Hepatocyte (in vitro differentiated cells): ENCODE results near the gene PDE7B. TPM values are rescaled to one million over a fixed set of nuclear protein-coding genes. Genes with fewer than 3 reads are reported as not detected.

Source experiments
- DNase-seq: peaks from one replicate; pipeline ENCODE4 v3.0.0-alpha.2; 2016; ENCODE audit warnings: low spot score
- H2AFZ ChIP-seq: fragments of 200-600 bp; sonication (generic); 2 replicates; pipeline ENCODE4 v1.6.0; 2016; ENCODE audit warnings: antibody characterized with exemption, mild to moderate bottlenecking
- H3K27ac ChIP-seq: fragments of 200-600 bp; sonication (generic); 2 replicates; pipeline ENCODE4 v1.5.1; 2016; ENCODE audit warnings: mild to moderate bottlenecking
- H3K27me3 ChIP-seq: fragments of 200-600 bp; sonication (generic); 2 replicates; pipeline ENCODE4 v1.6.1; 2016
- H3K36me3 ChIP-seq: fragments of 200-600 bp; sonication (generic); replicated peaks from 2 replicates; pipeline ENCODE4 v1.5.1; 2016; ENCODE audit warnings: low read depth; ENCODE audit not compliant: insufficient read depth
- H3K4me1 ChIP-seq: fragments of 200-600 bp; sonication (generic); 2 replicates; pipeline ENCODE4 v1.5.1; 2016; ENCODE audit warnings: mild to moderate bottlenecking, moderate library complexity; ENCODE audit not compliant: insufficient read depth
- H3K4me2 ChIP-seq: fragments of 200-600 bp; sonication (generic); 2 replicates; pipeline ENCODE4 v1.6.0; 2016
- H3K4me3 ChIP-seq: fragments of 200-600 bp; sonication (generic); 2 replicates; pipeline ENCODE4 v1.5.1; 2016; ENCODE audit warnings: mild to moderate bottlenecking
- H3K79me2 ChIP-seq: fragments of 200-600 bp; sonication (generic); 2 replicates; pipeline ENCODE4 v1.6.0; 2017; ENCODE audit warnings: mild to moderate bottlenecking
- H3K9me2 ChIP-seq: fragments of 200-600 bp; sonication (generic); replicated peaks from 2 replicates; pipeline ENCODE4 v1.6.0; 2017; ENCODE audit warnings: mild to moderate bottlenecking; ENCODE audit not compliant: insufficient read depth
- H3K9me3 ChIP-seq: fragments of 200-600 bp; sonication (generic); 2 replicates; pipeline ENCODE4 v1.5.1; 2016; ENCODE audit warnings: low read depth, mild to moderate bottlenecking
- H4K20me1 ChIP-seq: fragments of 200-600 bp; sonication (generic); 2 replicates; pipeline ENCODE4 v1.6.0; 2016; ENCODE audit warnings: mild to moderate bottlenecking; ENCODE audit not compliant: insufficient read depth, poor library complexity, severe bottlenecking
- CTCF ChIP-seq: fragments of 200-600 bp; sonication (generic); IDR thresholded peaks from 2 replicates; pipeline ENCODE4 v1.5.1; 2016; ENCODE audit warnings: antibody characterized with exemption, mild to moderate bottlenecking; ENCODE audit not compliant: poor library complexity
- EZH2 ChIP-seq: fragments of 200-600 bp; sonication (generic); IDR thresholded peaks from 2 replicates; pipeline ENCODE4 v1.6.1; 2016; ENCODE audit warnings: antibody characterized with exemption, mild to moderate bottlenecking, borderline replicate concordance
- EZH2phosphoT487 ChIP-seq: fragments of 200-600 bp; sonication (generic); IDR thresholded peaks from one replicate; pipeline ENCODE4 v1.6.1; 2018; ENCODE audit warnings: antibody characterized with exemption, mild to moderate bottlenecking, low read depth, moderate library complexity; ENCODE audit not compliant: unreplicated experiment, severe bottlenecking
- WGBS: methylation state at CpG from one replicate; pipeline ENCODE4 v1.1.6; 2016; ENCODE audit warnings: low lambda C conversion rate; ENCODE audit errors: missing lambda C conversion rate; 5-methylcytosine and 5-hydroxymethylcytosine counted together
- polyA plus RNA-seq: library from polyadenylated mRNA; unstranded; fragments of >200 nt; fragmentation: Nextera tagmentation; extraction: Ambion mirVana; gene quantifications from 2 replicates; pipeline ENCODE4 v1.2.1, GENCODE V29; 2016
- total RNA-seq: library from RNA; depleted of rRNA; stranded (reverse); fragments of >200 nt; gene quantifications from 2 replicates; pipeline ENCODE4 v1.2.3, GENCODE V29; 2014

PDE7B gene
- total and polyA plus RNA-seq, 2 experiments from 2014 or later: 3.4 to 7.2 TPM

GRCh38 chr6:136180704-136181511 lies 329.4 kb downstream of the PDE7B start:
- H3K27ac ChIP-seq: no peak overlapping the region
- H2AFZ ChIP-seq: no peak overlapping the region
- no peaks in the 10 kb centered on the region for H3K79me2 ChIP-seq
- H3K27me3 ChIP-seq: no peaks in the 10 kb centered on the region
- no peak overlapping the region for H3K4me3 ChIP-seq
- no peaks in the 10 kb centered on the region for H4K20me1 ChIP-seq
- no peak overlapping the region for H3K4me2 ChIP-seq
- WGBS: 77% methylated on average over 4 of the region's 4 CpGs
- no peak for DNase-seq
- TF ChIP-seq EZH2: no peak
- TF ChIP-seq EZH2phosphoT487: no peak
- no peak for TF ChIP-seq CTCF
- H3K36me3 ChIP-seq: no peaks in the 10 kb centered on the region
- H3K9me2 ChIP-seq: no peaks in the 10 kb centered on the region
- H3K4me1 ChIP-seq: no peaks in the 10 kb centered on the region
- H3K9me3 ChIP-seq: no peaks in the 10 kb centered on the region

GRCh38 chr6:136181512-136181833 lies 330.0 kb downstream of the PDE7B start:
- Histone ChIP-seq H3K27me3 (no peaks in the 10 kb centered on the region), H2AFZ (no peak overlapping the region), H3K4me3 (no peak overlapping the region), H4K20me1 (no peaks in the 10 kb centered on the region), H3K4me1 (no peaks in the 10 kb centered on the region), H3K27ac (no peak overlapping the region), H3K9me3 (no peaks in the 10 kb centered on the region), H3K79me2 (no peaks in the 10 kb centered on the region), H3K9me2 (no peaks in the 10 kb centered on the region), H3K36me3 (no peaks in the 10 kb centered on the region), H3K4me2 (no peak overlapping the region)
- no peak for DNase-seq
- TF ChIP-seq CTCF (no peak), EZH2phosphoT487 (no peak)
- 83% methylated on average over 1 of the region's 1 CpG for WGBS

GRCh38 chr6:136181861-136182260 lies 330.4 kb downstream of the PDE7B start:
- no peak for DNase-seq
- WGBS: 85% methylated on average over 1 of the region's 1 CpG
- no peaks in the 10 kb centered on the region for H3K27me3 ChIP-seq
- H3K79me2 ChIP-seq: no peaks in the 10 kb centered on the region
- H3K9me3 ChIP-seq: no peaks in the 10 kb centered on the region
- no peaks in the 10 kb centered on the region for H4K20me1 ChIP-seq
- TF ChIP-seq CTCF: no peak
- TF ChIP-seq EZH2phosphoT487: no peak
- TF ChIP-seq EZH2: no peak
- H3K36me3 ChIP-seq: no peaks in the 10 kb centered on the region
- no peaks in the 10 kb centered on the region for H3K4me1 ChIP-seq
- no peak overlapping the region for H3K4me2 ChIP-seq
- no peaks in the 10 kb centered on the region for H3K9me2 ChIP-seq
- no peak overlapping the region for H3K4me3 ChIP-seq
- no peak overlapping the region for H3K27ac ChIP-seq
- no peak overlapping the region for H2AFZ ChIP-seq
